Stimulated activated CD4-positive, alpha-beta T cell treated with anti-CD3 and anti-CD28 coated beads, Interleukin-2, amount 100 ng/mL, for 24 hours (primary cell): ENCODE results near the gene SPATA33.
"Not testable (repeated sequence)": the region's sequence is repeated elsewhere in the genome, so short reads cannot be mapped to it uniquely, and the experiment has no call there.

Source experiments
- DNase-seq, 2 donors: peaks; one replicate each; pipeline ENCODE4 v3.0.0-alpha.2; 2020

Gene SPATA33

DNA sequence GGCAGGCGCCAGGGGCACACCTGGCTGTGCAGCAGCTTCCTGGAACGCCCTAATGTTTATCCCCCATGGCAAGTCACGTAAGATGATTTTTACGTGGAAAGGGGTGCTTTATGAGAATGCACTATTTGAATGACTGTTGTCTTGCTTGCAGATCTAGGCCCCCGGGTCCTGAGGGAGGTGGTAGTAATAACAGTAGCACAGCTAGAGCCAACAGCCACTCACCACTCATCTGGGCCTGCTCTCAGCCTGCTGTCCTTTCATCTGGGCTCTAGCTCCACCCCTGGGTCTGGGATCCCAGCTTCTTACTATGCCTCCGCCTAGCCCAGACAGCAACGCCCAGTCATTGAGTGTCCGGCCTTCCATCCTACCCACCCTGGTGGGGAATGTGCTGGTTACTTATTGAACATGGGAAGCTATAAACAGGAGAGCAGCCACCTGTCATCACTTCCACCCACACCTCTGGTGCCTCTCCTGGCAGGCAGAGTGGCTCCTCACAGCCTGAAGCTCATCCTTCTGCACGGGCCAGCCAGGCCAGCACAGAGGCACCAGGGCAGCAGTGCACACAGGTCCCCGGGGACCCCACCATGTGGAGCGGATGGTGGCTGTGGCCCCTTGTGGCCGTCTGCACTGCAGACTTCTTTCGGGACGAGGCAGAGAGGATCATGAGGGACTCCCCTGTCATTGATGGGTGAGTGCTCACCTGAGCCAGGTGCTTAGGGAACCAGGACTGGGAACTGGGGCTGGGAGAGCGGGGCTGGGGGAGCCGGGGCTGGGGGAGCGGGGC is 27.6 kb upstream of the SPATA33 start:
- DNase-seq, result no peak

GRCh38 chr16:89633064-89633631 is 24.5 kb upstream of the SPATA33 start:
- DNase-seq, result no peak

DNA sequence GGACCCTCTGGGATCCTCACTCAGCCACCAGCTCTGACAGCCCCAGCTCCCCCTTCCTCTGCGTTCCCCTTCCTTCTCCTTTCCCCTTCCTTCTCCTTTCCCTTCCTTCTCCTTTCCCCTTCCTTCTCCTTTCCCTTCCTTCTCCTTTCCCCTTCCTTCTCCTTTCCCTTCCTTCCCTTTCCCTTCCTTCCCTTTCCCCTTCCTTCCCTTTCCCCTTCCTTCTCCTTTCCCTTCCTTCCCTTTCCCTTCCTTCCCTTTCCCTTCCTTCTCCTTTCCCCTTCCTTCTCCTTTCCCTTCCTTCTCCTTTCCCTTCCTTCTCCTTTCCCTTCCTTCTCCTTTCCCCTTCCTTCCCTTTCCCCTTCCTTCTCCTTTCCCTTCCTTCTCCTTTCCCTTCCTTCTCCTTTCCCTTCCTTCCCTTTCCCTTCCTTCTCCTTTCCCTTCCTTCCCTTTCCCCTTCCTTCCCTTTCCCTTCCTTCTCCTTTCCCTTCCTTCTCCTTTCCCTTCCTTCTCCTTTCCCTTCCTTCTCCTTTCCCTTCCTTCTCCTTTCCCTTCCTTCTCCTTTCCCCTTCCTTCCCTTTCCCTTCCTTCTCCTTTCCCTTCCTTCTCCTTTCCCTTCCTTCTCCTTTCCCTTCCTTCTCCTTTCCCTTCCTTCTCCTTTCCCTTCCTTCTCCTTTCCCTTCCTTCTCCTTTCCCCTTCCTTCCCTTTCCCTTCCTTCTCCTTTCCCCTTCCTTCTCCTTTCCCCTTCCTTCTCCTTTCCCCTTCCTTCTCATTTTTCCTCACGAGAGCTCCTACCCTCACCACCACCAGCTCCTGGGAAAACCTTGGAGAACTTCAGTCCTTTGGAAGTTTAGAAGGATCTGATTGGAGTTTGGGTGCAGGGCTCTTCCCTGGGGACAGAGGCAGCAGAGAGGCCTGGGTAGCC is 22.9 kb upstream of the SPATA33 start:
- DNase-seq, result not testable (repeated sequence)

DNA sequence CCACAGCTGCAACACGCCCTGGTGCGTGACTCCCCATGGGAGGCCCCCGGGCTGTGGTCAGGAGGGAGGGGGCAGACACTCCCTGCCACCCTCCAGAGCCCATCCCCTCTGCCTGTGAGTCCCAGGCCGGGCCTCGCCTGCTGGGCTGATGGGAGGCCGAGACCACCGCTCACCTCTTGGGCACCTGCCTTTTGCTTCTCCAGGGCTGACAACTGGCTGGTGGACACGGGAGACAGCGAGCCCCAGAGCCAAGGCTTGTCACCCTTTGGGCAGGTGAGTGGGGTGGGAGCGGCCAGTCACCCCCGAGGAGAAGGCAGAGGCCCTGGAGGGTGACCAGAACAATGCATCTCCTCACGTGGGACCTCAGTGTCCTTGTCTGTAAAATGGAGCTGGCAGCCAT is 21.0 kb upstream of the SPATA33 start:
- DNase-seq, result no peak

DNA sequence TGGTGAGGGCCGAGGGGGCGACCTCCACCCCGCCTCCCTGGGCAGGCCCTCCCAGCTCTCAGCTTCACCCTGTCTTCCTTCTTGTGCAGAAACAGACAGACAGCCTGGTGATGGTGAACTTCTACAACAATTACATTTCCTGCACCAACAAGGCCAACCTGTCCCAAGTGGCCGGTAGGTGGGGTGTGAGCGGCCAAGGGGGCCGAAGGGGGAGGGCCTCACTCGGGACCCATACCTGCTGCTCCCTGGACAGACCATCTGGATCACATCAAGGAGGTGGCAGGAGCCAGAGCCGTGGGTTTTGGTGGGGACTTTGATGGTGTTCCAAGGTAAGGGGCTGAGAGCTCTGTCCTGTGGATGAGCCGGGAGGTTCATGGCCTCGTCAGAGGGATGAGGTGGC is 20.3 kb upstream of the SPATA33 start:
- no peak for DNase-seq

GRCh38 chr16:89638455-89638854 is 19.2 kb upstream of the SPATA33 start:
- no peak for DNase-seq

DNA sequence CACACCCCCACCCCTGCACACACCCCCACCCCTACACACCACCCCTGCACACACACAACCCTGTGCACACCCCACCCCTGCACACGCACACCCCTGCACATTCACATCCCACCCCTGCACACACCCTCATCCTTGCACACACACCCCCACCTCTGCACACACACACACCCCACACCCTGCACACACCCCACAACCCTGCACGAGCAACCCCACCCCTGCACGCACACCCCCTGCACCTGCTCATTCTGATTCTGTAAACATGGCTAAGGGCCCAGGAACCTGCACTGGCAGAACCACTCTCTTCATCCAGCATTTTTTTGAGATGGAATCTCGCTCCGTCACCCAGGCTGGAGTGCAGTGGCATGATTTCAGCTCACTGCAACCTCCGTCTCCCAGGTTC is 18.3 kb upstream of the SPATA33 start:
- DNase-seq, result no peak

DNA sequence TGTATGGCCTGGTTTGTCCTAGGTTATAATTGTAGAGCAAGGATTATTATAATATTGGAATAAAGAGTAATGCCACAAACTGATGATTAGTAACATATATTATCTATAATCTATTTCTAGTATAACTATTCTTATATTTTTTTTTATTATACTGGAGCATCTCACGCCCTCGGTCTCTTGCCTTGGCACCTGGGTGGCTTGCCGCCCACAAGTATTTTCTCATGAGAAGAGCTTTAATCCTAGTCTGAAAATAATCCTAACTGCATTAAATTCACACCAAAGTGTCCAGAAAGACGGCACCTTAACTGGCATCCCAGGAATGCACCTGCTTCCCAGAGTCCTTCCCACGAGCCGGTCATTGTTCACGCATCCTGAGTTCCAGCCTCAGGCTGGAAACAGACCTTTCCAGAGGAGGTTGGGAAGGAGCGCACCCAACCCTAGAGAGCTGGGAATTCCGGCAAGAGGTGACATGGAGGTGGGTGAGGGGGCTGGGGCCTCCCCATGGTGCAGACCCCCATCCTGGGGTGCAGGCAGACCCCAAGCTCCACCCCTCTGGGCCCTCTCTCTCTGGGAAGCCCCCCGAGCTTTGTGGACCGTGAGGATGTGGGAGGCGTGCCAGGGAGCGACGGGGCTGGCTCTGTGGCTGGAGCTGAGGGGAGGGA is 16.0 kb upstream of the SPATA33 start:
- DNase-seq, result no peak

GRCh38 chr16:89642574-89642973 is 15.1 kb upstream of the SPATA33 start:
- no peak for DNase-seq

GRCh38 chr16:89643769-89644300 is 13.8 kb upstream of the SPATA33 start:
- DNase-seq, result no peak

DNA sequence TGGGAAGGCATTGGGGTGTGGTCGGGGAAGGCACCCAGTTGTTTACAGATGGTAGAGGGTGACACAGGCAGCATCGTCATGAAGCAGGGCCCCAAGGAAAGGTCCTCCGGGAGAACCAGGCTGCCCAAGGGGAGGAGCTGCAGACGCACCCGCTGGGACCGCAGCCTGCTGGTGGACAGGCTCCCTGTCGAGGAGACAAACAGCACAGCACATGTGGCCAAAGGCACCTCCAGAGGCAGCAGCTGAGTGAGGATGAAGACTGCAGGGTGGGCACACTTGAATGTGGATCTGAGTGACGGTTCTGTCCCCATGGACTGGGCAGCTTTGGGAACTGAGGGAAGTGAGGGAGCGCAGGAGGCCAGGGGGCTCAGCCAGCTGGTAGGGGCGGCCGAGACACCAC is 12.5 kb upstream of the SPATA33 start:
- DNase-seq, result no peak

GRCh38 chr16:89646270-89646669 is 11.4 kb upstream of the SPATA33 start:
- no peak for DNase-seq

- no peak for DNase-seq
Measured at GRCh38 chr16:89646906-89647305, 10.7 kb upstream of the SPATA33 start.

- no peak for DNase-seq
Measured at GRCh38 chr16:89651584-89651983, 6.1 kb upstream of the SPATA33 start.

GRCh38 chr16:89653656-89654295 is 3.9 kb upstream of the SPATA33 start:
- DNase-seq, result no peak

DNA sequence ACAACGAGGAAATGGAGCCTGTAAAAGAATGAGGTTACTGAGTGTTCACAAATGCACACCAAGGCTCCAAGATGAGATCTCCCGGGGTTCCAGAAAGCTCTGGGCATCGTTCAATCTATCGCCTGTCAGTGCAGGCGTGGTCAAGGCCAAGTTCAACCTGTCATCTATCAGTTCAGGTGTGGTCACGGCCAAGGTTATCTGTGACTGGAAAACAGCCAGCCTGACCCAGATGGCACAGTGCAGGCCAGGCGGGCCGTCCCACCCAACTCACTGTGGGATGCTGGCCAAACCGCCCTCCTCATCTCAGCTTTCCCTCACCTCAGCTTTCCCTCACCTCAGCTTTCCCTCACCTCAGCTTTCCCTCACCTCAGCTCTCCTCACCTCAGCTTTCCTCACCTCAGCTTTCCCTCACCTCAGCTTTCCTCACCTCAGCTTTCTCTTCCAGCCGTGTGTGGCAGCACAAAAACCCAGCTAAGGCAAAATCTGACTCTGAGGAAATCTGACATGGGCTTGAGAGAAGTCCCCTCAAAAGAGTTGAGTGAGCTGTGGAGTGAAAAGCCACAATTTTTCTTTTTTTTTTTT is 2.5 kb upstream of the SPATA33 start:
- no peak for DNase-seq

DNA sequence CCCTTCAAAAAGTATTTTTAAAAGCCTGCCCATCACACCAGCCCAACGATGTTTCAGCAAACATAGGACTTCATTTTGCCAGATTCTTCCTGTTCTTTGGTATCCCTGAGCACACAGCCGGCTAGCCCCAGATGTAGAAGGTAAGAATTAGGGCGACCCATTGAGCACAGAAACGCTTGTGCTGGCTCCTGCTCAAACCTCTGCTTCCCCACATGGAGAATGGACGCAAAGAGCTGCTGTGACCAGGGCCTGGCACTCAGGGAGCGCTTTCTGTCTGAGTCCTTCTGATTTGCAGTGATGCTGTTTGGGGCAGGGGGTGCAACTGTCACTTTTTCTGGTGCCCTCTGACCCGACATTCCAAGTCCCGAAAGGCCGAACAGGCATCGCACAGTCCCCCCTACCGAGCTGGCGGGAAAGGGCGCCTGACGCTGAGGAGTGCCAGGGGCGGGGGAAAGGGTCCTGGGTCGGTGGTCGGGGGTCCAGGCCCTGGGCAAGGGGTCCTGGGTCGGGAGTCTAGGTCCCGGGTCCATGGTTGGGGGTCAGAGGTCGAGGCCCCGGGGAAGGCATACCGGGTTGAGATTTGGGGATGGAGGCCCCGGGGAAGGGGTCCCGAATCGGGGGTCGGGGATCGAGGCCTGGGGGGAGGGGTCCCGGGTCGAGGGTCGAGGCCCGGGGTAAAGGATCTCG is 1.1 kb upstream of the SPATA33 start:
- DNase-seq, result no peak

DNA sequence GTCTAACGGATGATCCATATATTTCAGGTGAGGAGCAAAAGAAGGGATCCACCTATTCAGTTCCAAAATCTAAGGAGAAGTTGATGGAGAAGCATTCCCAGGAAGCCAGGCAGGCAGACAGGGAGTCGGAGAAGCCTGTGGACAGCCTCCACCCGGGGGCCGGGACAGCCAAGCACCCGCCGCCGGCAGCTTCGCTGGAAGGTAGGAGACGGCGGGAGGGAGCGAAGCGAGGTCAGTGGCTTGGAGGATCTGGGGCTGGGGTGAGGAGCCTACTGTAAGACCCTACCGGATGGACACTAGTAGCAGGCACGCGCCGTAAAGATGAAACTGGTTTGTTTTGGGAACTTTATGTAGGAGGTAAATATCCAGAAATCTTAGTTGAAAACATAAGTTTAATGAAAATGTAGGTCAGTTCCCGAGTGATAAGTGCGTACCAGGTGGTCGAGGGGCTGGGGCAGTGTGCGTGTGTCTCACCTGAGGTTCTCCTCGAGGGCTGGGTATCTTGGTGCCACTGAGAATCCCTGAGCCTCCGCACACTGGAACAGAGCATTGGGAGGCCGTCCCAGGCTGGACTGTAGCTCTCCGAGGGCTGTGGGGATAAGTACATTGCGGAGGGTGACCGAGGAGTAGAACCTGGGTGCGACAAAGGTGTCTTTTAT is 714 bp downstream of the SPATA33 start:
- DNase-seq, result peak; percentile 30 to 40

DNA sequence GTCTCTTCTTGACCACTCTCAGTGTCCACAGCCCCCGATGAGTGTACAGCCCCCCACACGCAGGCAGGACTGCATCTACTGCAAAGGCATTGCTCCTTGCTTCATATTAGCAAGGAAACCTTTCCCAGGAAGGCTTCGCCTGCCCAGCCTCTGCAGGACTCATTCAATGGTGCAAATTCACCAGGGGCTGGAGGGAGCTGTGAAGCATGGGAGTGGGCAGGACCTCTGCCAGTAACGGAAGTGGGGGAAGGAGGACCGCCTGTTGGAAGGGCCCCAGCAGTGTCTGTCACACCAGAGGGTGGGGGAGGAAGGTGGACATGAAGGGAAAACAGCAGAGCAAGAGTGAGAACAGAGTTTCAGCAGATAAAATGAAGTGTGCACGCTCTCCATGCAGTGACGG is 2.5 kb downstream of the SPATA33 start:
- no peak for DNase-seq

DNA sequence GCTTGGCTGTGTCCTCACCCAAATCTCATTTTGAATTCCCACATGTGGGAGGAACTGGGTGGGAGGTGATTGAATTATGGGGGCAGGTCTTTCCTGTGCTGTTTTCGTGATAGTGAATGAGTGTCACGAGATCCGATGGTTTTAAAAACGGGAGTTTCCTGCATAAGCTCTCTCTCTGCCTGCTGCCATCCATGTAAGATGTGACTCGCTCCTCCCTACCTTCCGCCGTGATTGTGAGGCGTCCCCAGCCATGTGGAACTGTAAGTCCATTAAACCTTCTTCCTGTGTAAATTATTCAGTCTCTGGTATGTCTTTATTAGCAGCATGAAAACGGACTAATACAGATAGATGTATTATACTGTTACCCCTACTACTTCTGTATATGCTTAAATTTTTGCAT is 3.6 kb downstream of the SPATA33 start:
- DNase-seq, result no peak

DNA sequence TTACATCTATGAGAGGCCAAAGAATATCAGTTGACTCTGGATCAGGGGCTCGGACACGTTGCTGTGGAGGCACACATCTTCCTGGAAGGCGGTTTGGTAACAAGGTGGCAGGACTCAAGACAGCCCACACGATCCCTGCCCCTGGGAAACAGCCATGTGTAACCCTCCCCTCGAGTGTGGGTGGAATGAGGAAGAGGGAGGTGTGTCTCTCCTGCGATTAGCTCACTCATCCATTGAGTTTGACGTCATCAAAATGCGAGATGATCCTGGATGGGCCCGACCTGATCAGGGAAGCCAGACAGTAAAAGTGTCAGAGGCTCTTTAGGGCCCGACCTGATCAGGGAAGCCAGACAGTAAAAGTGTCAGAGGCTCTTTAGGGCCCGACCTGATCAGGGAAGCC is 6.6 kb downstream of the SPATA33 start:
- DNase-seq, result not testable (repeated sequence)
